CMK (cell line): Measurements from ENCODE around the gene CAMP.
"Not testable (repeated sequence)": the region's sequence is repeated elsewhere in the genome, so short reads cannot be mapped to it uniquely, and the experiment has no call there.

ENCODE experiments used
- DNase-seq: peaks from one replicate; pipeline ENCODE4 v3.0.0-alpha.2; 2010; ENCODE audit warnings: low read depth

The CAMP gene, protein sequence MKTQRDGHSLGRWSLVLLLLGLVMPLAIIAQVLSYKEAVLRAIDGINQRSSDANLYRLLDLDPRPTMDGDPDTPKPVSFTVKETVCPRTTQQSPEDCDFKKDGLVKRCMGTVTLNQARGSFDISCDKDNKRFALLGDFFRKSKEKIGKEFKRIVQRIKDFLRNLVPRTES

GRCh38 chr3:48222616-48223513, at the start of gene CAMP:
Gene CAMP (plus strand): TSS chr3:48223495. CDS start chr3:48223512, 17 bp downstream.
- DNase-seq = peak; percentile 67

DNA sequence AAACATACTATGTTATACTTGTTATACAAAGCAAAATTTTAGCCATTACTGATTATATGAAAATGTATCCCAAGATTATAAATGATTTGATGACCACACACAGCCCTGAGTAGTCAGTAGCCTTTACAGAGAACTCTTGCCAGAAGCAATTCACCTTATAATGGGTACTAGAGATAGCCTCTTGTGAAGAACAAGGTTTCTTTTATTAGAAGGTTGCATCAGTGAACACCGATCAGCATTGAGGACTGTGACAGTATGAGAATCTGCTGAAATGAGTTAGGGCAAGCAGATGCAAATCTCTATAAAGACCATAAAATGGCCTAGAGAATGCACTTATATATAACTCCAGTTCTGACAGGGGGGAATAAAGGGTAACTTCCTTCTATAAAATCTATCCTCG, 45.2 kb upstream of the CAMP start:
- DNase-seq = no peak

- no peak for DNase-seq
Observed at GRCh38 chr3:48180021-48180420, 43.3 kb upstream of the CAMP start.

DNA sequence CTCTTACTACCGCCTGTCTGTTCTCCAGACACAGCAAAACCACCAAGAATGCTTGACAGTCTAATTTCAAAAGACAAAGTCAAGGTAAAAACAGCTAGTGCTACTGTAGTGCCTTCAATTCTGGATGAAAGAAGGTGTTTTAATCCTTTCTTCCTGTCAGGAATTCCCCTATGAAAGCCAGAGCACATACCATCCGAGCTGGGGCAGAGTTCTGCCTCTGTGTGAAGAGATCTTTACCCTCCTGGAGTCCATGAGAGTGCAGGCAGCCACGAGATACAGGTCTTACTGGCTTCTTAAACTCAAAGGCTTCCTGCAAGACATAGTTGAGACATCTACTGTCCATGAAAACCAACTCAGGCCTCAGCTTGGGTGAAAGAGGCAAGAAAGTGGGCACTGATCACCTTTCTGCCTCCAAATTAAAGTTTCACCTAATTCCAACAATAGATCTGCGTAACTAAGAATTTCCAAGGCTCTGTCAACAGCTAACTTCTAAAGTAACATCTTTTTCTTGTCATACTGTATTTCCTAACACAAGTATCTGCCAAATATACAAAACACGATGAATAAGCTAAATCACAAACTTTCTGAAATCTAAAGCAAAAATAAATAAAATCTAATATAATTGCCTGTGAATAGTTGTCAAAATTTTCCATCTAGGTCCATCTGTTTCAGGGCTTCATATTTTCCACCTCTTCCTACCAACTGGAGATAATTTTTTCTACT, 42.6 kb upstream of the CAMP start:
- DNase-seq = no peak

DNA sequence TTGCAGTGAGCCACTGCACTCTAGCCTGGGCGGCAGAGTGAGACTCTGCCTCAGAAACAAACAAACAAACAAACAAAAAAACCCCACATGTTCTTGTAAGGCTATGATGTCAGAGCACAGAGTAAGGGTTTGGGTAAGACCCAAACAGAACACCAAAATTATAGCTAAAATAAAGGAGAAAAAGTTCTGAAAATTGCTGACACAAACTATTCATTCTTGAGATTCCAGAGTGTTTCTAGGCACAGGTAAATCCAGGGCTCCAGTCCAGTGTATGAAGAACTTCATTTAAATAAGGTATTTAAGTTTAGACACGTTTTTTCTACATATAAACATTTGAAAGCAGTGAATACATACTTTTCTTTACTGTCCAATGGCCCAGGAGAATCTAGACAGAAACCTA, 39.0 kb upstream of the CAMP start:
- DNase-seq = no peak

DNA sequence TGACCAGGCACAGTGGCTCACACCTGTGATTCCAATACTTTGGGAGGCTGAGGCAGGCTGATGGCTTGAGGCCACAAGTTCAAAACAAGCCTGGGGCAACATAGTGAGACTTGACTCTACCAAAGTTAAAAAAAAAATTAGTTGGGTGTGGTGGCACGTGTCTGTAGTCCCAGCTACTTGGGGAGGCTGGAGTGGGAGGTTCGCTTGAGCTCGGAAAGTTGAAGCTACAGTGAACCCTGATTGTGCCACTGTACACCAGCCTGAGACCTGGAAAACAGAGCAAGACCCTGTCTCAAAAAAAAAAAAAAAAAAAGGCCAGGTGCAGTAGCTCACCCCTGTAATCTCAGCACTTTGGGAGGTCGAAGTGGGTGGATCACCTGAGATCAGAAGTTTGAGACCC, 38.2 kb upstream of the CAMP start:
- DNase-seq = no peak

GRCh38 chr3:48186631-48187300, 36.5 kb upstream of the CAMP start:
- DNase-seq = no peak

GRCh38 chr3:48187301-48187578, 36.1 kb upstream of the CAMP start:
- DNase-seq = no peak

GRCh38 chr3:48187579-48188265, 35.6 kb upstream of the CAMP start:
- no peak for DNase-seq

DNA sequence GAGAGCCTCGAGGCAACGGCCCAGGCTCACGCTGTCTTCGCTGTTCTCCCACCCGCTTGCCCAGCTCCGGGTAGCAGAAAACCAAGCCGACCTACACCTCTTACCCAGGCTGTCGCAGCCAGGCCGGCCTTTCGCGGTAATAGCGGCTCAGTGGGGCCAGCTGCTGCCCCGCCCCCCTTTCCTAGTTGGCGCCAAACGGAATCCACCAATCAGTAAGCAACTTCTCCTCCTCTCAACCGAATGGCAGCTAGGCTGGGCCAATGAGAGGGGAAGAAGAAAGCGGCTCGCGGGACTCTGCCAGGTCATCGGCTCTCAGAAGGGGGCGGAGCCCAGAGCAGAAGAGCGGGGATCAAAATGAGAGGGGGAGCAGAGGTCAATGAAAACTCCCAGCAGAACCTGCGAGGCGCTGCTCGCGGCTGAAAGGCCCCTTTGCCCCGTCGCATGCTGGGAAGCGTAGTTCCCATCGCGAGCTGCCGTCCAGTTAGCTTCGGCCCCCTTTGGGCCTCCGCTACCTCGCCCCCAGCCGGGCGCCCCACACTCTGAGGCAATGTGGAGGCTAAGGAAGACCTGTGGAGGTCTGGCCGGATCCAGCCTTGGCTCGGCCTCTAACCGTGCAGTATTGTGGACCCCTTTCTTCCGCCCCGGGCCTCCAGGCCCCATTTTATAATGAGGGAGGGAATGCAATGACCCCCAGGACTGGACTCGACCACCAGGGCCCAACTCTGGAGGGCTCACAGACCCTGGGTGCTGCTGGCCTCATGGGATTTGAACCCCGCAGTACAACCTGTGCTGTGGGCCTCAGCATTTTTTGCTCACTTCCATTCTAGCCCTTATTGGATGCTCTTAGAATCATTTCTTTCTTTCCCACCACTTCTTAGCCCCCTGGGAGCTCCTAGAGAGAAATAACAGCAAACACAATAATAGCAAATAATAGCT, 34.8 kb upstream of the CAMP start, which contains the start of gene CDC25A:
CDC25A (minus strand) TSS at position 152 of the 936 bp plus-strand sequence. CDS start 470 bp downstream, outside the sequence.
- peak; percentile 97 for DNase-seq

DNA sequence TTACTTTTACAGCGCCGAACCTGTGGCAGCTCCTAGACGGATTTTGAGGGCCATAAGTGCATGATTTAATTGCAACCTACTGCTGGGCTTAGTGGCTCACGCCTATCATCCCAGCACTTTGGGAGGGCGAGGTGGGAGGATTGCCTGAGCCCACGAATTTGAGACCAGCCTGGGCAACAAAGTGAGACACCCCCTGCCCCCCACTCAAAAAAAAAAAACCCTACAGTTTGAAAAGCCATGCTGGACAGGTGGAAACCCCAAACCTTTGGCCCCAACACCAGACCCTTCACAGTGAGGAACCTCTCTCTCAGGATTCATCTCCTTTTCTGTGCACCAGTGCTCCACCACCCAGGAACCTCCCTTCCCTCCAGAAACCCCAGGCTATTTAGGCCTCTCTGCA, 34.0 kb upstream of the CAMP start:
- DNase-seq = no peak

GRCh38 chr3:48190911-48191310, 32.4 kb upstream of the CAMP start:
- no peak for DNase-seq

GRCh38 chr3:48194446-48195071, 28.7 kb upstream of the CAMP start:
- no peak for DNase-seq

GRCh38 chr3:48196611-48197010, 26.7 kb upstream of the CAMP start:
- no peak for DNase-seq

DNA sequence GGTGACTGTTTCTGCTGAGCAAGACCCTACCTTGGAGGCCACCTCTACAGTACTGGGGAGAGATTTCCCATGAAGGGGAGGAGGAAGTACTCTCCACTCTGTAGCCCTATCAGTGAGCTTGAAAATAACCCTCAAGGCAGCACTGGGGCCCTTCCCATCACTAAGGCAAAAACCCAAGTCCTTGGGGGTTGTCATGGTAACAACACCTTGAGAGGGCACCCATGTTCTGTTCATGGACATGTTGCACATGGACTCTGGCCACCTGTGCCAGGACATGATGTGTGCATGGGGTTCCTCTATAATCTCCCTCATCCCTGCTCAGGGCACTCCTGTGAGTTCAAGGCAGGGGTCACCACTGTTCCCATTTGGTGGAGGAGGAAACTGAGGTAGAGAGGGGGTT, 24.2 kb upstream of the CAMP start:
- no peak for DNase-seq

DNA sequence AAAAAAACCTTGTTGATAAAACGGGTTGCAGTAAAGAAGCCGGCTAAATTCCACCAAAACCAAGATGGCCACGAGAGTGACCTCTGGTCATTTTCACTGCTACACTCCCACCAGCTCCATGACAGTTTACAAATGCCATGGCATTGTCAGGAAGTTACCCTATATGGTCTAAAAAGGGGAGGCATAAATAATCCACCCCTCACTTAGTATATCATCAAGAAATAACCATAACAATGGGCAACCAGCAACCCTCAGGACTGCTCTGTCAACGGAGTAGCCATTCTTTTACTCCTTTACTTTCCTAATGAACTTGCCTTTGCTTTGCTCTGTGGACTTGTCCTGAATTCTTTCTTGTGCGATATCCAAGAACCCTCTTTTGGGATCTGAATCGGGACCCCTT, 20.7 kb upstream of the CAMP start:
- DNase-seq = no peak

- no peak for DNase-seq
Observed at GRCh38 chr3:48208076-48208475, 15.2 kb upstream of the CAMP start.

DNA sequence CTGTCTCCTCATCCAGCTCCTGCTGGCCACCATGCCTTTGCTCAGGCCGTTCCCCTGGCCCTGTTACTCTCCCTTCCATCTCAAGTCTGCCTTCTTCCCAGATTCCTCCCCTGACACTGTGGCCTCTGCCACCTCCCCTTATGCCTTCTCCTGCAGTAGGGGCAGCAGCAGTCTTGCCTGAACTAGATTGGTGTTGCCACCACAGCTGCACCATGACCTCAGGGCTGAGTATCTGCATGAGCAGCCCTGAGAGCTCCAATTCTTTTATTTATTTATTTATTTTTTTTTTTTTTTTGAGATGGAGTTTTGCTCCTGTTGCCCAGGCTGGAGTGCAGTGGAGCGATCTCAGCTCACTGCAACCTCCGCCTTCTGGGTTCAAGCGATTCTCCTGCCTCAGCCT, 13.8 kb upstream of the CAMP start:
- no peak for DNase-seq

GRCh38 chr3:48210534-48210933, 12.8 kb upstream of the CAMP start:
- DNase-seq = not testable (repeated sequence)

- DNase-seq = not testable (repeated sequence)
Observed at GRCh38 chr3:48211776-48212175, 11.5 kb upstream of the CAMP start.
